HG03565 (cell line): ENCODE measurements around the gene CTU2.

Experiments
- ATAC-seq: cut with Tn5 transposase; IDR thresholded peaks from one replicate; pipeline ENCODE4 v1.9.1; 2021; ENCODE audit warnings: mild to moderate bottlenecking, moderate library complexity; ENCODE audit not compliant: unreplicated experiment

Gene CTU2

GRCh38 chr16:88696441-88696840 lies 9.9 kb upstream of the CTU2 start:
- ATAC-seq = no peak

- ATAC-seq = no peak
Observed at GRCh38 chr16:88697116-88697830, 9.0 kb upstream of the CTU2 start.

GRCh38 chr16:88697831-88698615 lies 8.3 kb upstream of the CTU2 start:
- ATAC-seq = no peak

GRCh38 chr16:88698646-88699045 lies 7.7 kb upstream of the CTU2 start:
- ATAC-seq = no peak

- no peak for ATAC-seq
Observed at GRCh38 chr16:88699180-88699579, 7.1 kb upstream of the CTU2 start.

GRCh38 chr16:88700322-88700635 lies 6.0 kb upstream of the CTU2 start:
- ATAC-seq = no peak

GRCh38 chr16:88700636-88701482 lies 5.4 kb upstream of the CTU2 start:
- ATAC-seq = peak; percentile 33

GRCh38 chr16:88701581-88702370 lies 4.5 kb upstream of the CTU2 start:
- ATAC-seq = no peak

- no peak for ATAC-seq
Observed at GRCh38 chr16:88702371-88703210, 3.7 kb upstream of the CTU2 start.

- no peak for ATAC-seq
Observed at GRCh38 chr16:88703486-88704309, 2.6 kb upstream of the CTU2 start.

- ATAC-seq = no peak
Observed at GRCh38 chr16:88705076-88705684, 1.1 kb upstream of the CTU2 start.

GRCh38 chr16:88705801-88706228 lies 488 bp upstream of the CTU2 start:
- ATAC-seq = peak; percentile 16

- ATAC-seq = no peak
Observed at GRCh38 chr16:88706965-88707826, 893 bp downstream of the CTU2 start.

GRCh38 chr16:88710556-88710955 lies 4.3 kb downstream of the CTU2 start:
- ATAC-seq = no peak

- no peak for ATAC-seq
Observed at GRCh38 chr16:88711750-88712340, 5.5 kb downstream of the CTU2 start.

GRCh38 chr16:88712362-88712979 lies 6.2 kb downstream of the CTU2 start:
- no peak for ATAC-seq

GRCh38 chr16:88713054-88713453 lies 6.8 kb downstream of the CTU2 start:
- no peak for ATAC-seq
